NOMO-1 treated with DMSO at 0.1 percent for 48 hours (cell line): Measurements from ENCODE around the gene RXRG.

Experiments
- DNase-seq: peaks from one replicate; lab custom pipeline; 2025; ENCODE audit not compliant: unreplicated experiment; lab: John Stamatoyannopoulos, UW

RXRG gene

GRCh38 chr1:165371588-165372225 is 73.2 kb downstream of the RXRG start:
- peak; percentile 42 for DNase-seq

GRCh38 chr1:165369255-165369848 is 75.6 kb downstream of the RXRG start:
- peak; percentile 29 for DNase-seq

GRCh38 chr1:165367375-165367993 is 77.4 kb downstream of the RXRG start:
- DNase-seq: peak; percentile 37

- DNase-seq: no peak
Measured at GRCh38 chr1:165365341-165365740, 79.6 kb downstream of the RXRG start.

- no peak for DNase-seq
Measured at GRCh38 chr1:165364568-165365133, 80.3 kb downstream of the RXRG start.

GRCh38 chr1:165356876-165357275 is 88.0 kb downstream of the RXRG start:
- no peak for DNase-seq

- no peak for DNase-seq
Measured at GRCh38 chr1:165355977-165356811, 88.7 kb downstream of the RXRG start, which contains the start of gene LMX1A. LMX1A (minus strand) TSS chr1:165356715; CDS start chr1:165355559, 1,156 bp downstream.

- no peak for DNase-seq
Measured at GRCh38 chr1:165355139-165355976, 89.6 kb downstream of the RXRG start.

GRCh38 chr1:165354739-165355138 is 90.2 kb downstream of the RXRG start:
- no peak for DNase-seq

- DNase-seq: no peak
Measured at GRCh38 chr1:165353731-165354671, 90.9 kb downstream of the RXRG start.

- DNase-seq: no peak
Measured at GRCh38 chr1:165352442-165353293, 92.3 kb downstream of the RXRG start.

GRCh38 chr1:165351863-165352441 is 93.0 kb downstream of the RXRG start:
- no peak for DNase-seq
